OCI-LY7 (cell line): ENCODE measurements around the gene CASK. TPM values are rescaled to one million over a fixed set of nuclear protein-coding genes. Genes with fewer than 3 reads are reported as not detected.

Experiments
- BruUV-seq: library from RNA; stranded (reverse); fragments of 400-500 nt; replicated peaks from 2 replicates; lab custom pipeline; 2021; lab: Mats Ljungman, UMichigan
- CTCF ChIA-PET: fragments of 300-600 bp; sonication (Branson Sonifier 250); formaldehyde crosslinking; loops from one replicate; lab custom pipeline; 2022; ENCODE audit warnings: antibody characterized with exemption; ENCODE audit not compliant: unreplicated experiment; lab: Charles Lee
- POLR2A ChIA-PET: fragments of 300-600 bp; sonication (Branson Sonifier 250); formaldehyde crosslinking; loops from one replicate; lab custom pipeline; 2022; ENCODE audit warnings: antibody characterized with exemption; lab: Charles Lee
- DNase-seq: peaks from one replicate; pipeline ENCODE4 v3.0.0-alpha.2; 2015; ENCODE audit warnings: low spot score
- H2AFZ ChIP-seq: fragments of 200-600 bp; sonication (generic), shearing (Covaris generic); 2 replicates; pipeline ENCODE4 v1.6.1; 2014; ENCODE audit warnings: mild to moderate bottlenecking, antibody characterized with exemption, low read length, moderate library complexity
- H3K27ac ChIP-seq: fragments of 200-600 bp; sonication (generic); 2 replicates; pipeline ENCODE4 v1.5.1; 2014; ENCODE audit warnings: mixed run types, low read depth, mild to moderate bottlenecking, moderate library complexity, low read length, inconsistent platforms; ENCODE audit not compliant: poor library complexity, severe bottlenecking
- H3K36me3 ChIP-seq: fragments of 200-600 bp; sonication (generic); 2 replicates; pipeline ENCODE4 v1.6.1; 2014; ENCODE audit warnings: mild to moderate bottlenecking, antibody characterized with exemption, low read length, moderate library complexity, mixed read lengths; ENCODE audit not compliant: insufficient read depth
- H3K4me1 ChIP-seq: fragments of 200-600 bp; sonication (generic); 2 replicates; pipeline ENCODE4 v1.5.1; 2014; ENCODE audit warnings: mild to moderate bottlenecking, low read length; ENCODE audit not compliant: insufficient read depth, poor library complexity, severe bottlenecking
- H3K4me2 ChIP-seq: fragments of 200-600 bp; sonication (generic); 2 replicates; pipeline ENCODE4 v1.6.1; 2014; ENCODE audit warnings: mild to moderate bottlenecking, low read length
- H3K4me3 ChIP-seq: fragments of 200-600 bp; sonication (generic); 2 replicates; pipeline ENCODE4 v1.5.1; 2014; ENCODE audit warnings: mild to moderate bottlenecking, low read depth, low read length; ENCODE audit not compliant: poor library complexity, severe bottlenecking
- H3K79me2 ChIP-seq: fragments of 200-600 bp; sonication (generic); 2 replicates; pipeline ENCODE4 v1.6.1; 2016; ENCODE audit warnings: low read depth, mild to moderate bottlenecking, low read length, moderate library complexity, mixed read lengths; ENCODE audit not compliant: insufficient read depth
- H3K9me2 ChIP-seq: fragments of 200-600 bp; sonication (generic); 2 replicates; pipeline ENCODE4 v1.6.1; 2016; ENCODE audit warnings: mild to moderate bottlenecking, low read length, mixed read lengths; ENCODE audit not compliant: insufficient read depth
- H3K9me3 ChIP-seq: fragments of 200-600 bp; sonication (generic); 2 replicates; pipeline ENCODE4 v1.6.1; 2014; ENCODE audit warnings: mild to moderate bottlenecking, mixed run types, low read length, mixed read lengths
- H4K20me1 ChIP-seq: fragments of 200-600 bp; sonication (generic); 2 replicates; pipeline ENCODE4 v1.6.1; 2014; ENCODE audit warnings: mild to moderate bottlenecking, antibody characterized with exemption, low read length, moderate library complexity, mixed read lengths; ENCODE audit not compliant: insufficient read depth
- CTCF ChIP-seq: fragments of 200-600 bp; sonication (generic); conservative IDR thresholded peaks from 2 replicates; pipeline ENCODE4 v1.5.1; 2014; ENCODE audit warnings: mild to moderate bottlenecking, antibody characterized with exemption, low read length, moderate library complexity, mixed read lengths
- EZH2phosphoT487 ChIP-seq: fragments of 200-600 bp; sonication (generic); IDR thresholded peaks from 2 replicates; pipeline ENCODE4 v1.6.1; 2018; ENCODE audit warnings: low read depth, borderline replicate concordance, mild to moderate bottlenecking, mixed run types, antibody characterized with exemption, low read length, moderate library complexity, mixed read lengths
- intact Hi-C: fragments of 100-400 bp; cut with micrococcal nuclease; formaldehyde crosslinking; loops from one replicate; pipeline ENCODE4 v1.10.0; 2022; ENCODE audit not compliant: unreplicated experiment
- total RNA-seq, 2 experiments: library from RNA; depleted of rRNA in 1 of 2; stranded (reverse); fragments of >200 nt in 1 of 2; shearing (Covaris generic) in 1 of 2; gene quantifications; 2 replicates each; pipeline ENCODE4 v1.2.3, GENCODE V29; 2014 to 2022

CASK gene
- total RNA-seq, 2 experiments from 2014 or later: 18.6 to 29.4 TPM

- H3K4me2 ChIP-seq: no peak overlapping the region
- H3K4me1 ChIP-seq: no peaks in the 10 kb centered on the region
Observed at GRCh38 chrX:41750716-41751115, 172.6 kb downstream of the CASK start.

GRCh38 chrX:41739871-41740270 lies 183.5 kb downstream of the CASK start:
- intact Hi-C loops: no loop called here
- H3K36me3 ChIP-seq: peaks cover 4% of the 10 kb centered on the region; the same call in 1 of the 2 replicates
- 0 out of 2 replicates have a peak overlapping the region, but pooled peaks have one; percentile 1 for H3K4me2 ChIP-seq
- H3K9me2 ChIP-seq: no peaks in the 10 kb centered on the region
- peaks cover 47% of the 10 kb centered on the region for H3K4me1 ChIP-seq
- no peak for DNase-seq
- H2AFZ ChIP-seq: no peak overlapping the region
- no peaks in the 10 kb centered on the region for H4K20me1 ChIP-seq
- no peak overlapping the region for H3K27ac ChIP-seq
- no TSS peak for BruUV-seq
- CTCF ChIA-PET: no interaction called here
- no peaks in the 10 kb centered on the region for H3K79me2 ChIP-seq
- no peaks in the 10 kb centered on the region for H3K9me3 ChIP-seq
- TF ChIP-seq EZH2phosphoT487: no peak
- no peak for TF ChIP-seq CTCF
- POLR2A ChIA-PET: no interaction called here
- H3K4me3 ChIP-seq: no peak overlapping the region

More at GRCh38 chrX:41750716-41751115, 172.6 kb downstream of the CASK start:
- Histone ChIP-seq H3K4me3 (no peak overlapping the region), H3K9me2 (no peaks in the 10 kb centered on the region), H3K9me3 (no peaks in the 10 kb centered on the region), H2AFZ (no peak overlapping the region), H3K36me3 (no peaks in the 10 kb centered on the region), H3K79me2 (no peaks in the 10 kb centered on the region), H4K20me1 (no peaks in the 10 kb centered on the region), H3K27ac (no peak overlapping the region)
- no TSS peak for BruUV-seq
- ChIA-PET CTCF (interaction anchor here (0.6 kb wide), 1 partner anchor 26 kb away, joined by 6 read pairs; no protein-coding TSS in a partner anchor), POLR2A (interaction anchor here (0.7 kb wide), 1 partner anchor 377 kb away, joined by 3 read pairs; no protein-coding TSS in a partner anchor)
- no peak for DNase-seq
- intact Hi-C loops: no loop called here
- TF ChIP-seq CTCF: no peak
- no peak for TF ChIP-seq EZH2phosphoT487

DNA sequence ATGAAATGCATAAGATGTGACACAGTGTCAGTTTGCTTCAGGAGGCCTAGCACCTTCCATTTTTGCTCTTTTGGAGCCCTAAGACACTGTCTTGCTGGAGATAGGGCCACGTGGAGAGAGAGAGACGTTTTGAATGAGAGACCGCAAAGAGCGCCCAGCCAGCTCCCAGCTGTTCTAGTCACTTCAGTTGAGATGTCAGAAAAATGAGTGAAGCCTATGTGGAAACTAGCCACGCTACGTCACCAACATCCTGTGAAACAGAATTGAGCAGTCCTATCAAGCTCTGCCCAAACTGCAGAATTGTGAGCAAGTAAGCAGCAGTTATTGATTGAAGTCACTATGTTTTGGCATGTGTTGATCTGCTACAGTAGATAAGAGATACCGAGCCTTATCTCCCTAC lies 186.3 kb downstream of the CASK start:
- Histone ChIP-seq H2AFZ (peak overlapping the region; percentile 40; the same call in 1 of the 2 replicates), H3K36me3 (no peaks in the 10 kb centered on the region), H3K4me2 (peak overlapping the region; percentile 65), H3K4me1 (peaks cover 69% of the 10 kb centered on the region), H3K4me3 (peak overlapping the region; percentile 25), H3K9me3 (no peaks in the 10 kb centered on the region), H3K9me2 (no peaks in the 10 kb centered on the region), H3K27ac (peak overlapping the region; percentile 65), H3K79me2 (no peaks in the 10 kb centered on the region), H4K20me1 (no peaks in the 10 kb centered on the region)
- BruUV-seq: no TSS peak
- DNase-seq: peak; percentile 80
- ChIA-PET POLR2A (interaction anchor here (0.5 to 0.8 kb wide), 4 partner anchors 27 to 147 kb away, joined by 3 to 5 read pairs (median 3); no protein-coding TSS in a partner anchor), CTCF (no interaction called here)
- intact Hi-C loops: no loop called here
- TF ChIP-seq CTCF: no peak
- no peak for TF ChIP-seq EZH2phosphoT487
